IMR-90 (cell line): Measurements from ENCODE around the gene FANK1. TPM values are rescaled to one million over a fixed set of nuclear protein-coding genes. Genes with fewer than 3 reads are reported as not detected.

ENCODE experiments used
- ATAC-seq: fragments of 200-7000 bp; cut with Tn5 transposase; 2 replicates; pipeline ENCODE4 v1.9.1; 2020; ENCODE audit warnings: low read depth, mild to moderate bottlenecking, moderate library complexity
- BruUV-seq: library from RNA; stranded (reverse); fragments of 400-500 nt; replicated peaks from 2 replicates; lab custom pipeline; 2021; lab: Mats Ljungman, UMichigan
- CTCF ChIA-PET: fragments of 300-600 bp; formaldehyde crosslinking; extraction: SDS; loops from one replicate; lab custom pipeline; 2021; ENCODE audit warnings: antibody characterized with exemption; lab: Yijun Ruan, JAX
- POLR2A ChIA-PET: fragments of 300-600 bp; sonication (Branson Sonifier 250); formaldehyde crosslinking; loops from one replicate; lab custom pipeline; 2022; ENCODE audit warnings: antibody characterized with exemption; ENCODE audit not compliant: unreplicated experiment; lab: Charles Lee
- DNase-seq: peaks from one replicate; pipeline ENCODE4 v3.0.0; 2013
- H2AFZ ChIP-seq: replicated peaks from 2 replicates; pipeline ENCODE3; 2013; ENCODE audit warnings: low read length, mild to moderate bottlenecking; ENCODE audit not compliant: poor library complexity
- H2AK5ac ChIP-seq: 2 replicates; pipeline ENCODE4 v1.6.1; 2013; ENCODE audit warnings: low read depth, low read length, inconsistent platforms
- H2AK9ac ChIP-seq: replicated peaks from 2 replicates; pipeline ENCODE3; 2013; ENCODE audit warnings: mild to moderate bottlenecking, low read depth, low read length, moderate library complexity; ENCODE audit not compliant: poor library complexity
- H2BK120ac ChIP-seq: 2 replicates; pipeline ENCODE4 v1.6.1; 2013; ENCODE audit warnings: low read depth, low read length, inconsistent platforms
- H2BK15ac ChIP-seq: 3 replicates; pipeline ENCODE4 v1.6.1; 2013; ENCODE audit warnings: low read depth, low read length, inconsistent platforms
- H2BK20ac ChIP-seq: 2 replicates; pipeline ENCODE4 v1.6.1; 2013; ENCODE audit warnings: low read depth, mild to moderate bottlenecking, inconsistent platforms, low read length, moderate library complexity
- H2BK5ac ChIP-seq: 2 replicates; pipeline ENCODE4 v1.6.1; 2013; ENCODE audit warnings: mild to moderate bottlenecking, low read depth, low read length, inconsistent platforms; ENCODE audit not compliant: poor library complexity, severe bottlenecking
- H3K14ac ChIP-seq: replicated peaks from 2 replicates; pipeline ENCODE4 v1.6.1; 2013; ENCODE audit warnings: low read depth, low read length, inconsistent platforms
- H3K18ac ChIP-seq: 2 replicates; pipeline ENCODE4 v1.6.1; 2013; ENCODE audit warnings: low read depth, low read length, control low read depth
- H3K23ac ChIP-seq: 2 replicates; pipeline ENCODE4 v1.6.1; 2013; ENCODE audit warnings: low read depth, low read length, inconsistent platforms
- H3K27ac ChIP-seq: 2 replicates; pipeline ENCODE4 v1.5.1; 2013; ENCODE audit warnings: mild to moderate bottlenecking, control low read depth, low read length; ENCODE audit not compliant: insufficient read depth
- H3K27me3 ChIP-seq: 2 replicates; pipeline ENCODE4 v1.6.1; 2013; ENCODE audit warnings: low read length; ENCODE audit not compliant: control insufficient read depth, insufficient read depth
- H3K36me3 ChIP-seq: 2 replicates; pipeline ENCODE4 v1.6.1; 2013; ENCODE audit warnings: low read length, mixed read lengths; ENCODE audit not compliant: control insufficient read depth, insufficient read depth
- H3K4ac ChIP-seq: 2 replicates; pipeline ENCODE4 v1.6.1; 2013; ENCODE audit warnings: low read depth, low read length, inconsistent platforms
- H3K4me1 ChIP-seq: 2 replicates; pipeline ENCODE4 v1.6.1; 2013; ENCODE audit warnings: low read length, mixed read lengths; ENCODE audit not compliant: control insufficient read depth, insufficient read depth
- H3K4me2 ChIP-seq: 2 replicates; pipeline ENCODE4 v1.6.1; 2013; ENCODE audit warnings: low read depth, mild to moderate bottlenecking, control low read depth, low read length, moderate library complexity
- H3K4me3 ChIP-seq: 2 replicates; pipeline ENCODE4 v1.5.1; 2013; ENCODE audit warnings: low read depth, mild to moderate bottlenecking, control low read depth, low read length, moderate library complexity; ENCODE audit not compliant: insufficient read depth
- H3K56ac ChIP-seq: 2 replicates; pipeline ENCODE4 v1.6.1; 2013; ENCODE audit warnings: low read length, inconsistent platforms; ENCODE audit not compliant: insufficient read depth; ENCODE audit errors: extremely low read depth
- H3K79me1 ChIP-seq, 2 experiments: 2 replicates each; pipeline ENCODE4 v1.6.1; 2013; ENCODE audit warnings: low read length in 2 of 2, inconsistent platforms in 1 of 2, low read depth in 1 of 2
- H3K9ac ChIP-seq: 2 replicates; pipeline ENCODE4 v1.6.1; 2013; ENCODE audit warnings: low read depth, low read length, control low read depth
- H3K9me1 ChIP-seq: 2 replicates; pipeline ENCODE4 v1.6.1; 2013; ENCODE audit warnings: low read length, inconsistent platforms; ENCODE audit not compliant: insufficient read depth
- H3K9me3 ChIP-seq: 2 replicates; pipeline ENCODE4 v1.6.1; 2013; ENCODE audit warnings: low read length; ENCODE audit not compliant: control insufficient read depth, insufficient read depth
- H4K20me1 ChIP-seq: 2 replicates; pipeline ENCODE4 v1.6.1; 2013; ENCODE audit warnings: low read length, inconsistent platforms; ENCODE audit not compliant: insufficient read depth
- H4K5ac ChIP-seq: 2 replicates; pipeline ENCODE4 v1.6.1; 2013; ENCODE audit warnings: mild to moderate bottlenecking, low read depth, low read length, control low read depth
- H4K8ac ChIP-seq, 2 experiments: 2 replicates each; pipeline ENCODE4 v1.6.1; 2013; ENCODE audit warnings: low read depth in 2 of 2, low read length in 2 of 2, control low read depth in 1 of 2, inconsistent platforms in 1 of 2
- H4K91ac ChIP-seq: 2 replicates; pipeline ENCODE4 v1.6.1; 2013; ENCODE audit warnings: low read depth, low read length, inconsistent platforms; ENCODE audit not compliant: insufficient read depth
- BHLHE40 ChIP-seq: fragments of 150-350 bp; IDR thresholded peaks from 2 replicates; pipeline ENCODE4 v1.6.1; 2016; ENCODE audit warnings: mild to moderate bottlenecking, low read depth, low read length
- CEBPB ChIP-seq: IDR thresholded peaks from 2 replicates; pipeline ENCODE4 v1.6.1; 2012; ENCODE audit warnings: low read depth, low read length, improper control_type of control experiment
- CHD1 ChIP-seq: IDR thresholded peaks from 2 replicates; pipeline ENCODE4 v1.6.1; 2012; ENCODE audit warnings: low read depth, low read length, improper control_type of control experiment
- CTCF ChIP-seq: conservative IDR thresholded peaks from 2 replicates; pipeline ENCODE4 v1.5.1; 2012; ENCODE audit warnings: mild to moderate bottlenecking, low read depth, low read length, improper control_type of control experiment
- ELK1 ChIP-seq: fragments of 150-350 bp; IDR thresholded peaks from 2 replicates; pipeline ENCODE4 v1.6.1; 2016; ENCODE audit warnings: low read depth, mild to moderate bottlenecking, low read length, moderate library complexity, borderline replicate concordance
- FOS ChIP-seq: fragments of 150-350 bp; IDR thresholded peaks from 2 replicates; pipeline ENCODE4 v1.6.1; 2016; ENCODE audit warnings: low read depth, low read length
- MAFK ChIP-seq: IDR thresholded peaks from 2 replicates; pipeline ENCODE4 v1.6.1; 2012; ENCODE audit warnings: low read depth, low read length, improper control_type of control experiment
- MAZ ChIP-seq: IDR thresholded peaks from 2 replicates; pipeline ENCODE4 v1.6.1; 2012; ENCODE audit warnings: low read depth, mild to moderate bottlenecking, low read length, improper control_type of control experiment, moderate library complexity, borderline replicate concordance
- MXI1 ChIP-seq: IDR thresholded peaks from 2 replicates; pipeline ENCODE4 v1.6.1; 2012; ENCODE audit warnings: low read depth, mild to moderate bottlenecking, low read length, moderate library complexity, borderline replicate concordance
- POLR2A ChIP-seq: IDR thresholded peaks from 2 replicates; pipeline ENCODE4 v1.6.1; 2012; ENCODE audit warnings: mild to moderate bottlenecking, low read depth, low read length
- RAD21 ChIP-seq: IDR thresholded peaks from 2 replicates; pipeline ENCODE4 v1.6.1; 2012; ENCODE audit warnings: low read length, improper control_type of control experiment
- RCOR1 ChIP-seq: IDR thresholded peaks from 2 replicates; pipeline ENCODE4 v1.6.1; 2012; ENCODE audit warnings: mild to moderate bottlenecking, low read length, improper control_type of control experiment; ENCODE audit not compliant: insufficient replicate concordance
- RFX5 ChIP-seq: IDR thresholded peaks from 2 replicates; pipeline ENCODE4 v1.8.0; 2012; ENCODE audit warnings: low read depth, mild to moderate bottlenecking, low read length, moderate library complexity
- SMC3 ChIP-seq: fragments of 150-350 bp; IDR thresholded peaks from 2 replicates; pipeline ENCODE4 v1.6.1; 2016; ENCODE audit warnings: low read depth, mild to moderate bottlenecking, antibody characterized with exemption, low read length, moderate library complexity
- USF2 ChIP-seq: fragments of 150-350 bp; IDR thresholded peaks from 2 replicates; pipeline ENCODE4 v1.6.1; 2017; ENCODE audit warnings: mild to moderate bottlenecking, antibody characterized with exemption, low read length, low read depth
- WGBS, 2 experiments: methylation state at CpG; one replicate each; pipeline versions ENCODE4 v1.1.5 to v1.1.7; 2013; ENCODE audit warnings: missing lambda C conversion rate in 2 of 2; ENCODE audit not compliant: insufficient read length in 1 of 2; ENCODE audit errors: extremely low coverage in 2 of 2; 5-methylcytosine and 5-hydroxymethylcytosine counted together
- dilution Hi-C: fragments of 300-500 bp; cut with HindIII; formaldehyde crosslinking; loops from one replicate; pipeline ENCODE4 v1.14.3; 2018; ENCODE audit warnings: low sequenced_read_pairs; ENCODE audit not compliant: unreplicated experiment
- in situ Hi-C: fragments of 300-500 bp; cut with MboI; formaldehyde crosslinking; loops from 3 replicates; pipeline ENCODE4 v1.14.3; 2019; ENCODE audit warnings: low sequenced_read_pairs, inconsistent platforms, mixed read lengths
- intact Hi-C: fragments of 100-400 bp; cut with micrococcal nuclease; formaldehyde crosslinking; loops from 2 replicates; pipeline ENCODE4 v1.10.0; 2022
- polyA plus RNA-seq, 3 experiments: library from polyadenylated mRNA; depleted of rRNA; stranded (reverse); fragments of >200 nt; gene quantifications; 2 replicates each; pipeline ENCODE4 v1.2.3, GENCODE V29; 2012; ENCODE audit warnings: low replicate concordance in 1 of 3
- total RNA-seq: library from RNA; depleted of rRNA; stranded (reverse); fragments of >200 nt; gene quantifications from 2 replicates; pipeline ENCODE4 v1.2.3, GENCODE V29; 2012

The FANK1 gene
- total and polyA plus RNA-seq, 2 of the 4 experiments (the other 2 are of a cell fraction): 0.90 to 2.2 TPM

- DNase-seq (no peak), ATAC-seq (no peak)
- intact Hi-C loops (no loop called here), dilution Hi-C loops (no loop called here), in situ Hi-C loops (no loop called here)
- Histone ChIP-seq H2BK5ac (no peak overlapping the region), H3K18ac (no peak overlapping the region), H4K20me1 (no peaks in the 10 kb centered on the region), H2BK120ac (no peak overlapping the region), H3K36me3 (no peaks in the 10 kb centered on the region; the same call in 1 of the 2 replicates), H3K56ac (no peak overlapping the region), H2BK20ac (no peak overlapping the region), H3K14ac (no peak overlapping the region), H2AFZ (no peak overlapping the region), H3K4me2 (no peak overlapping the region), H3K9ac (no peak overlapping the region), H3K27ac (no peak overlapping the region), H3K4ac (no peak overlapping the region), H3K9me3 (0 out of 2 replicates have a peak, but pooled peaks cover 2% of the 10 kb centered on the region), H3K9me1 (no peaks in the 10 kb centered on the region), H3K4me3 (no peak overlapping the region), H2BK15ac (no peak overlapping the region), H2AK5ac (no peak overlapping the region), H4K91ac (no peak overlapping the region), H4K8ac (no peak overlapping the region), H4K5ac (no peak overlapping the region), H3K23ac (no peak overlapping the region), H3K4me1 (no peaks in the 10 kb centered on the region), H3K79me1 (no peaks in the 10 kb centered on the region), H3K27me3 (peaks cover 39% of the 10 kb centered on the region), H2AK9ac (no peak overlapping the region)
- 92% methylated on average over 2 of the region's 6 CpGs; no CpG with 5 or more reads in 1 of the 2 experiments for WGBS, 2 experiments
- no TSS peak for BruUV-seq
- POLR2A ChIA-PET: no interaction called here
- CTCF ChIA-PET: interaction anchor here (1.3 kb wide), 1 partner anchor 12 kb away, joined by 4 read pairs; no protein-coding TSS in a partner anchor
- TF ChIP-seq CHD1: no peak
- no peak for TF ChIP-seq BHLHE40
- no peak for TF ChIP-seq CTCF
- no peak for TF ChIP-seq ELK1
- no peak for TF ChIP-seq FOS
- no peak for TF ChIP-seq USF2
- no peak for TF ChIP-seq CEBPB
- no peak for TF ChIP-seq RFX5
- no peak for TF ChIP-seq MXI1
- TF ChIP-seq SMC3: no peak
- TF ChIP-seq MAFK: no peak
- no peak for TF ChIP-seq MAZ
- no peak for TF ChIP-seq RAD21
- TF ChIP-seq POLR2A: no peak
- TF ChIP-seq RCOR1: no peak
Measured at GRCh38 chr10:125994601-125995000, 98.2 kb downstream of the FANK1 start.
